T-helper 1 cell (primary cell): ENCODE data around the gene RAB42.
A peak's percentile ranks its signal among the peaks of the same experiment; 100 is the strongest.
"Not testable (repeated sequence)": the region's sequence is repeated elsewhere in the genome, so short reads cannot be mapped to it uniquely, and the experiment has no call there.

Experiments used
- DNase-seq, 5 donors: peaks; one replicate each; pipeline ENCODE4 v3.0.0-alpha.2; 2012 to 2020

RAB42 gene

GRCh38 chr1:28586585-28587391 lies 5.3 kb upstream of the RAB42 start:
- not testable (repeated sequence) for DNase-seq

GRCh38 chr1:28592321-28593071 lies 431 bp downstream of the RAB42 start:
- peak in 1 of 5 donors; percentile 17 for DNase-seq

DNA sequence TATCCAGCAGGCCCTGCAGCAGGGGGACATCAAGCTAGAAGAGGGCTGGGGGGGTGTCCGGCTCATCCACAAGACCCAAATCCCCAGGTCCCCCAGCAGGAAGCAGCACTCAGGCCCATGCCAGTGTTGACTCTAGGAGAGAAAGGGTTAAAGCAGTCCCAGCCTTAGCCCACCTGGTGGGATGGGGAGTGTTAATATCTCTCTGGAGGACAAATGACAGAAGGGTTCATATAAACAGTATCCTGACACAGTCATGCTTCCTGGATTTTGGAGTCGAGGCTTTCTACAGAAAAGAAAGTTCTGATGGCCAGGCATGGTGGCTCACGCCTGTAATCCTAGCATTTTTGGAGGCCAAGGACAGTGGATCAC lies 1.9 kb downstream of the RAB42 start:
- DNase-seq: not testable (repeated sequence)

DNA sequence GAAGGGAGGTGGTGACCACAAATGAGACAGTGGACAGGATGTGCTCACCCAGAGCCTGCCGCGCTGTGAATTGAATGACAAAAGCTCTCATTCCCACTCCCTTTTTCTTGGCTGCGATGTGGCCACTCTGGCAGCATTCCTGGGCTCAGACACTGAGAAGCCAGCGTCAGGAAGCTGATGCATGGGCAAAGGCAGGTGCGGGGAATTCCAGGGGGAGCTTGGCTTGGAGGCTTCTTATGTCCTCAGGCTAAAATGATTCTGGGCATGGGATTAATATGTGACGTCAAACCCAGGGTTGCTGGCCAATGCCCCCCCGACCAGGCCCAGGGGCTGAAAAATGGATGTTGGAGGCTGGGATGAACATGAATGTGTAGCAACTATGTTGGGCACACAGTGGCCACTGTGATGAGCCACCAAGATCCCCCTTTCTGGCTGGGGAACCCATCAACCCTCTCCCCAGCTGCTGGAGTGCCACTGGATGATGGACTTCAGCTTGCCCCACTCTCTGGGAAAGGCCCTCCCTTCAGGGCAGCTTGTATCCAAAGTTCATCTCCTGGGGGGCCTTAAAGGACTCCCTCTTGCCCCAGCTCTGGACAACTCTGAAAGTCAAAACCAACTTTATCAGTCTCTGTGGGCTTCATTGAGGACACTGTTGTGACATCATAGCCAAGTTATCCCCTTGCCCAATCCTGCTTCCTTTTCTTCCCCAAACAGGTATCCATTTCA lies 2.8 kb downstream of the RAB42 start:
- DNase-seq: not testable (repeated sequence)

GRCh38 chr1:28595412-28596191 lies 3.5 kb downstream of the RAB42 start:
- DNase-seq: no peak

- DNase-seq: not testable (repeated sequence)
Measured at GRCh38 chr1:28596276-28596675, 4.2 kb downstream of the RAB42 start.

DNA sequence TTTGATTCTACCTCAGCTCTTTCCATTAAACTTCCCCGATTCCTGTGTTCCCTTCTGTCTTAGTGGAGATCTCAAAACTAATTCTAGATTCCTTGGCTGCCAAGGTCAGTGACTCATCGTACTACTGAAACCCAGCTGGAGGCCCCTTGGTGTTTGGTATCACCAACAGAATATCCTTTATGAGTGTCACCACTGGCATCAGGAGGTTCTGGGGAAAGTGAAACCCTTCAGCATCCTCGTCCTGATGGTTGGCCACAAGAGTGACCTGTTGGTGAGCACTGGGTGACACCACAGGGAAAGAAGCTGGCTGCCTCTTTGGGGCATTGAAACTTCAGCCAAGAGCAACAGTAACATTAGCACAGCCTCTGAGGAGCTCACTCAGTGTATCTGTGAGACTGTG lies 9.6 kb downstream of the RAB42 start:
- peak in 1 of 5 donors; percentile 54 for DNase-seq

DNA sequence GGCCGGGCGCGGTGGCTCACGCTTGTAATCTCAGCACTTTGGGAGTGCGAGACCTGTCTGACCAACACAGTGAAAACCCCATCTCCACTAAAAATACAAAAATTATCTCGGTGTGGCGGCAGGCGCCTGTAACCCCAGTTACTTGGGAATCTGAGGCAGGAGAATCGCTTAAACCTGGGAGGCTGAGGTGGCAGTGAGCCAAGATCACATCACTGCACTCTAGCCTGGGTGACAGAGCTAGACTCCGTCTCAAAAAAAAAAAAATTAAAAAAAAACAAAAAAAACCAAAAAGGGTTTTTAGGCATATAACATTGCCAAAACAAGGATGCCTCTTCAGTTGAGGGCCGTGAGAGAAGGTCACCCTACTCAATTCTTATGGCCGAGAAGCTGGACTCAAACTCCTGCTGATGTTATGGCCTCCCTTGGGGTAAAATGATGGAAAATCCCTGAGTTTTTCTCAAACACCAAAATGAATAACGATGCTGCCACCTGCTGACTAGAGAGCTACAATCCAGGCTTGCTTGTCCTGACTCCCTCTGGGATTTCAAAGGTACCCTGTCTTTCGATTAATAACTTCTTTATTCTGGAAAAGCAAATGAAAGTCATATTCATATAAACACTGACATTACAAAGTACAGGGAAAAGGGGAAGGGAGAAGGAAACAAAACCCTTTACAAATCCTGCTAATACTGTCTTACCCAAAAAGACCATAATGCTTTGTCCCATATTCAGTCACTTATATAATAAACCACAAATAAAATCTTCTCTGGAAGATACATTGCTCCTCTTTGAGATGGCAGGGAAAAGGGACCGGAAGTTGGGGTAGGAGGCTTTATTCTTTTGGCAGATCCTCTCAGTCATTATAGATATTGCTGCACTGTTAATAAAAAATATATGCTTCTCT lies 10.7 kb downstream of the RAB42 start:
- DNase-seq: peak in 1 of 5 donors; percentile 22

GRCh38 chr1:28604411-28604810 lies 12.3 kb downstream of the RAB42 start:
- no peak for DNase-seq

DNA sequence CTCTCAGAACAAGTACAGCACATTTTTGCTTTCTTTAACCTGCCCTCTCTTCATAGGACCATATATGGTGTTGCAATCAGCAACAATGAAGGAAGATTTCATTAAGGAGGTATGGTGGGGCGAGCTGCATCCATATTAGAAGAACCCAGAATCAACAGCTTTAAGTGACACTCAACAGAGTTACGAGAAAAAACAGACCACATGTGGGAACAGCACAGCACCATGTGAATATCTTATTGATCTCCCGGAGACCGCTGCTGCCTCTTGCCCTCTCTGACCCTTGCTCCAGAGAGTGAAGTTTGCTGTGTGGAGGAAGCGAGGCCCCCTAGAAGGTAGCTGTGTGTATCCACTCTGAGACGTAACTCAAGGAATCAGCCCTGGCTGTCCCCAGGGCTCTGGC lies 12.9 kb downstream of the RAB42 start:
- DNase-seq: no peak

DNA sequence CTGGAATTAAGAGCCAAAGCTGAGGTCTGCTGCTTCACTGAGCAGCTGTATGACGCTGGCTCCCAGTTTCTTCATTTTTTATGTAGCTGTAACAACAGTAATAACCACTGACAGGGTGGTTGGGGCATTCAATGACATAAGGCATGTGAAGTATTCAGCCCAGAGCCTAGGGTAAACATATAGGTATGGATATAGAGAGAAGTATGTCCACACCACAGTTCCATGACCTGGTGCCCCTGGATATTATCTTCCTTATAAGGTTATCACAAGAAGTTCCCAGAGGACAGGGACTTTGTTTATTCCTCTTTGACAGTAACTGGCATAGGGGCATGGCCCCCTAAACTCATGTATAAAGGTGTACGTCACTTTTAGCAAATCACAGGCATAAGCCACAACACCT lies 14.7 kb downstream of the RAB42 start:
- no peak for DNase-seq

DNA sequence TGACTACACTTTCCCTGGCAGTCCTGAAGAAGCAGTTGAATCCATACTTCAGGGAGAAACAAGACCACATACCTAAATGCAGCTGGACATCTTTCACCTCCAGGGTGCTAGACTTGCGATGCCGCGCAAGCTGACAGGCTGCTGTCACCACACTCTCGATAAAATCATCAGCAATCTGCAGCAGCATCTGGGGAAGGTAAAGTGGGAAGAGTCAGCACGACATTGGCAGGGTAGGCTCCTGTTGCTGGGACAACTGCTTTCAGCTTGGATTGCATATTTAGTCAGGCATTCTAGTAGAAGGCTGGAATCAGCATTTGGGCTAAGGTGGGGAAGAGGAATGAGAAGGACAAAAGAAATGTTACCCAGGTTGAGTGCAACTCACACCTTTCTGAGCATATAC lies 21.1 kb downstream of the RAB42 start:
- no peak for DNase-seq

- no peak for DNase-seq
Measured at GRCh38 chr1:28631713-28632112, 39.6 kb downstream of the RAB42 start.

DNA sequence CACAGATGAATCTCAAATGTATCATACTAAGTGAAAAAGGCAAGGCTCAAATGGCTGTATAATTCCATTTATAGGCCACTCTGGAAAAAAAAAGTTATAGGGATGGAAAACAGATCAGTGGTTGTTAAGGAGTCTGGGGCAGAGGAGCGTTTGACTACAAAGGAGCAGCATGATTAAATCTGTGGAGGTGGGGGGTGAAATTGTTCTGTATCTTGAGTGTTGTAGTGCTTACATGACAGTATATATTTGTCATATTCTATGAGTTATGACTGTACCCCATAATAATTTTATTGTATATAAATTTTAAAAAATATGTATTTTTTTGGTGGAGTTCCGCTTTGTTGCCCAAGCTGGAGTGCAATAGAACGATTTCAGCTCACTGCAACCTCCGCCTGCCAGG lies 40.5 kb downstream of the RAB42 start:
- DNase-seq: no peak

DNA sequence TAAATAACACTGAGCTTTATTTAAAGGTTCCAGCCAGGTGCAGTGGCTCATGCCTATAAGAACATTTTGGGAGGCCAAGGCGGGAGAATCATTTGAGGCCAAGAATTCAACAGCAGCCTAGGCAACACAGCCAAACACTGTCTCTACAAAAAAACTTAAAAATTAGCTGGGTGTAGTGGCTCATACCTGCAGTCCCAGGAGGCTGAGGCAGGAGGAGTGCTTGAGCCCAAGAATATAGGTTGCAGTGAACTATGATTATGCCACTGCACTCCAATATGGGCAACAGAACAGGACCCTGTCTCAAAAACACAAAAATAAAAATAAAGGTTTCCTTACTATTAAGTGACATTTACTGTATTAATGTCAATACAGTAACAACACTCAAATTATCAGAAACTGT lies 48.7 kb downstream of the RAB42 start:
- peak; percentile 10 to 48 (median 14) for DNase-seq

- DNase-seq: peak in 2 of 5 donors; percentile 6 to 12
Measured at GRCh38 chr1:28642056-28642846, 50.2 kb downstream of the RAB42 start.

DNA sequence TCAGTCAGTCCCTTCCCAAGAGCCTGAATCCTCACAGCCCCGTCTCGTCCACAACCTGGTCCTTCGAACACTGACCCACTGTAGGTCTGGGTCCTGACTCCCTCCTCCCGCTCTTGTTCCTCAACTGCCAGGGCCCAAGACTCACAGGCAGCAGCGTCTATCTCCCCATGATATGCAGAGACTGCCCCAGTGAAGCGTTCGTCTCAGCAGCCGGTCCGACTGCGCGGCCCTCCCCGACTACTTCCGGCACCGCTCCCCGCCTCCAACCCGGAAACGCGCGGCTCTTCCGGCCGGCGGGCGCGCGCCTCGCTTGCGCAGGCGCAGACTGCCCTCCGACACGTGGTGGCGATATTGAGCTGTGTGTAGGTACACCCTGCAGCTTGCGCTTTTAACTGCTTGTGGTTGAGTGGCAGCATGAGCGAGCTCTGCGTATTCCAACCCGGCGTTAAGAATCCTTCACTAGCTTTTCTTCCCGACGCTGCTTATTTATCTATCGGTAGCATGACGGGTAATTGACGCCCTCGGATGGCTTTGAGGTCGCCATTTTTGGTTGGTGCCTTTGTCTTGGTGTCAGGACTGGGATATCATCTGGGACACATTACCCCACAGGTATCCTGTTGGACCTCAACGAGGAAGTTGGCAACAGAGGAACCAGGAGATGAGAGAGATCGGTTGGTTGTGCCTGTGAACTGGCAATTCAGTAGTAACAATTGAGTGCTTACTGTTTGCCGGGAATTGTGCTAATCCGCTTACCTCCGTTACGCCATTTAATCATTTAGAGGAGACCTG lies 51.0 kb downstream of the RAB42 start, which contains the start of gene TAF12:
Gene TAF12 (minus strand): TSS at position 221 of the 789 bp plus-strand sequence. CDS start 20,986 bp downstream, outside the sequence.
- DNase-seq: peak; percentile 82 to 98 (median 88)

DNA sequence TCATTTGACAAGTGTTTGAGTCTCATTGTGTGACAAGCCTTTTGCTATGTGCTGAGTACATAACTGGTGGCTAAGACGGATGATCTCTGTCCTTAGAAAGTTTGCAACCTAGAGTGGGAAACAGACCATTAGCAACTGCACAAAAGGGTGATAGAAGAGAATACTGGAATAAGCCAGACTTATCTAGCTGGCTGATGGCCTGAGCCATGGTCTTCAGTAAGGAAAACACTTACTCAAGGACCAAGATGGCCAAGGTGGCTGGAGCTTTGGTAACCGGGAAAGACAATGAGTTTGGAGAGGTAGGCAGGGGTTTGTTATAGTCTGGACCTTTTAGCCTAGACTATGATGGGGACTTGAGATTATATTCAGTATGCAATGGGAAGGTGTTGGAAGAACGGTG lies 52.4 kb downstream of the RAB42 start:
- no peak for DNase-seq
